ENCODE measurements around the gene MINDY4B. TPM values are rescaled to one million over a fixed set of nuclear protein-coding genes. Genes with fewer than 3 reads are reported as not detected.

Gene MINDY4B
- total and polyA plus RNA-seq, 2 of the 13 experiments (the other 11 are each of a cell fraction or from before 2014, with no cell fraction given): not detected

DNA sequence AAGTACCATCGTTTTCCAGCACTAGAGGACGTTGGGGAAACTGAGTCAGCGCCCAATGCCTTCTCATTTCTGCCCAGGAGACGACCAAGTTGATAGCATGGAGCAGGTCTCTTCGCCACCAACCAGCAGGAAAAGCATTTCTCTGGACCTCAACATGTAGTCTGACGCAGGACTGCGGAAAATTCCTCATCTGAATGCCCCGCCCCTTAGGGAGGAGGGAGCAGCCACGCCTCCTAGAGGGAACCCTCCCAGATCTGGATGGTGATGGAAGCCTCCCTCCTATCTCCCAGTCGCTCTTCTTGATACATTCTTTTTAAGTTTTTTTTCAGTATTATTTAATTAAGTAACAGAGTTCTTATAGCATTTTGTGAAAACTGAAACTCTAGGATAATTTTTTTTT, 17.4 kb upstream of the MINDY4B start:
- no peaks in the 10 kb centered on the region for H3K36me3 ChIP-seq (replicated peaks in 1 of 2; ENCODE audit: control insufficient read depth in 1 of 2, insufficient read depth in 2 of 2, low read length in 2 of 2)
- TF ChIP-seq, protein P1, sequence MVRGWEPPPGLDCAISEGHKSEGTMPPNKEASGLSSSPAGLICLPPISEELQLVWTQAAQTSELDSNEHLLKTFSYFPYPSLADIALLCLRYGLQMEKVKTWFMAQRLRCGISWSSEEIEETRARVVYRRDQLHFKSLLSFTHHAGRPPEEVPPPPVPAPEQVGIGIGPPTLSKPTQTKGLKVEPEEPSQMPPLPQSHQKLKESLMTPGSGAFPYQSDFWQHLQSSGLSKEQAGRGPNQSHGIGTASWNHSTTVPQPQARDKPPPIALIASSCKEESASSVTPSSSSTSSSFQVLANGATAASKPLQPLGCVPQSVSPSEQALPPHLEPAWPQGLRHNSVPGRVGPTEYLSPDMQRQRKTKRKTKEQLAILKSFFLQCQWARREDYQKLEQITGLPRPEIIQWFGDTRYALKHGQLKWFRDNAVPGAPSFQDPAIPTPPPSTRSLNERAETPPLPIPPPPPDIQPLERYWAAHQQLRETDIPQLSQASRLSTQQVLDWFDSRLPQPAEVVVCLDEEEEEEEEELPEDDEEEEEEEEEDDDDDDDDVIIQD (CRISPR knock-in tag; IDR thresholded peaks at IDR 0.05; ENCODE audit: low read depth): no peak
- TF ChIP-seq, protein P2, sequence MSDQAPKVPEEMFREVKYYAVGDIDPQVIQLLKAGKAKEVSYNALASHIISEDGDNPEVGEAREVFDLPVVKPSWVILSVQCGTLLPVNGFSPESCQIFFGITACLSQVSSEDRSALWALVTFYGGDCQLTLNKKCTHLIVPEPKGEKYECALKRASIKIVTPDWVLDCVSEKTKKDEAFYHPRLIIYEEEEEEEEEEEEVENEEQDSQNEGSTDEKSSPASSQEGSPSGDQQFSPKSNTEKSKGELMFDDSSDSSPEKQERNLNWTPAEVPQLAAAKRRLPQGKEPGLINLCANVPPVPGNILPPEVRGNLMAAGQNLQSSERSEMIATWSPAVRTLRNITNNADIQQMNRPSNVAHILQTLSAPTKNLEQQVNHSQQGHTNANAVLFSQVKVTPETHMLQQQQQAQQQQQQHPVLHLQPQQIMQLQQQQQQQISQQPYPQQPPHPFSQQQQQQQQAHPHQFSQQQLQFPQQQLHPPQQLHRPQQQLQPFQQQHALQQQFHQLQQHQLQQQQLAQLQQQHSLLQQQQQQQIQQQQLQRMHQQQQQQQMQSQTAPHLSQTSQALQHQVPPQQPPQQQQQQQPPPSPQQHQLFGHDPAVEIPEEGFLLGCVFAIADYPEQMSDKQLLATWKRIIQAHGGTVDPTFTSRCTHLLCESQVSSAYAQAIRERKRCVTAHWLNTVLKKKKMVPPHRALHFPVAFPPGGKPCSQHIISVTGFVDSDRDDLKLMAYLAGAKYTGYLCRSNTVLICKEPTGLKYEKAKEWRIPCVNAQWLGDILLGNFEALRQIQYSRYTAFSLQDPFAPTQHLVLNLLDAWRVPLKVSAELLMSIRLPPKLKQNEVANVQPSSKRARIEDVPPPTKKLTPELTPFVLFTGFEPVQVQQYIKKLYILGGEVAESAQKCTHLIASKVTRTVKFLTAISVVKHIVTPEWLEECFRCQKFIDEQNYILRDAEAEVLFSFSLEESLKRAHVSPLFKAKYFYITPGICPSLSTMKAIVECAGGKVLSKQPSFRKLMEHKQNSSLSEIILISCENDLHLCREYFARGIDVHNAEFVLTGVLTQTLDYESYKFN (CRISPR knock-in tag; conservative IDR thresholded peaks at IDR 0.05): no peak
- TF ChIP-seq IRX3 (CRISPR knock-in tag; IDR thresholded peaks at IDR 0.05; ENCODE audit: borderline replicate concordance, low read depth): no peak
- no peak for TF ChIP-seq FOXP1 (IDR thresholded peaks at IDR 0.05)
- TF ChIP-seq FOXP1 (CRISPR knock-in tag; IDR thresholded peaks at IDR 0.05): no peak
- TF ChIP-seq ZBTB1 (CRISPR knock-in tag; IDR thresholded peaks at IDR 0.05; ENCODE audit: borderline replicate concordance): no peak
- no peak for TF ChIP-seq ZNF709 (CRISPR knock-in tag; IDR thresholded peaks at IDR 0.05)
- no peak for TF ChIP-seq ZNF674 (CRISPR knock-in tag; IDR thresholded peaks at IDR 0.05; ENCODE audit: low read depth)
- TF ChIP-seq GPN1 (CRISPR knock-in tag; IDR thresholded peaks at IDR 0.05; ENCODE audit: borderline replicate concordance): no peak
- no peaks in the 10 kb centered on the region for H3K79me2 ChIP-seq (ENCODE audit: insufficient read depth, low read length)
- H4K20me1 ChIP-seq (ENCODE audit: insufficient read depth, low read length): no peaks in the 10 kb centered on the region
- no peak overlapping the region for H3K27ac ChIP-seq (ENCODE audit: extremely low read length, insufficient read depth, low read length)
- H3K4me1 ChIP-seq (ENCODE audit: insufficient read depth, low read length): no peaks in the 10 kb centered on the region
- no TSS peak for BruUV-seq (replicated peaks)
- ChIA-PET POLR2A (no interaction called here), CTCF (ENCODE audit: low intra/inter-chr PET ratio, low total read pairs) (no interaction called here)
- H3K9me3 ChIP-seq (ENCODE audit: low read length): no peaks in the 10 kb centered on the region
- ATAC-seq (no peak), DNase-seq (ENCODE audit: low spot score) (no peak), FAIRE-seq (no peak)
- intact Hi-C loops (cut with micrococcal nuclease; ENCODE audit: unreplicated experiment) (loop anchor here (10.0 kb wide), 1 partner anchor 162 kb away; the partner anchor contains the start of gene MED12L), in situ Hi-C loops (cut with HindIII; ENCODE audit: extremely low pct_ligation_motif_present, low pct_unique_long_range_greater_than_20kb) (no loop called here)
- no peak overlapping the region for H3K9ac ChIP-seq (ENCODE audit: insufficient read depth, low read depth, low read length)
- no peak overlapping the region for H3K4me2 ChIP-seq (ENCODE audit: low read depth, low read length)
- WGBS (ENCODE audit: low lambda C conversion rate): 11% methylated on average over 10 of the region's 10 CpGs
- no peak overlapping the region for H2AFZ ChIP-seq (ENCODE audit: low read length)
- peaks cover 0 to 18% of the 10 kb centered on the region in 2 experiments; a peak in 2 of 5 replicates for H3K27me3 ChIP-seq (ENCODE audit: control insufficient read depth in 1 of 2, insufficient read depth in 2 of 2, low read length in 2 of 2)
- H3K4me3 ChIP-seq (replicated peaks in 1 of 3; ENCODE audit: insufficient read depth in 1 of 3, low read depth in 2 of 3, low read length in 3 of 3): no peak overlapping the region
